Bronchial epithelial cell (primary cell): ENCODE results near the gene TMEM54. TPM values are rescaled to one million over a fixed set of nuclear protein-coding genes. Genes with fewer than 3 reads are reported as not detected.

Experiments
- DNase-seq: peaks from one replicate; pipeline ENCODE4 v3.0.0-alpha.2; 2010; ENCODE audit warnings: low read depth
- FAIRE-seq: peaks from 2 replicates; lab custom pipeline; 2011; peaks lifted over from hg19 to GRCh38; lab: Jason Lieb, UNC
- H3K27me3 ChIP-seq: 2 replicates; pipeline ENCODE4 v1.5.1; 2011; ENCODE audit warnings: low read length; ENCODE audit not compliant: control insufficient read depth, insufficient read depth
- H3K36me3 ChIP-seq: 2 replicates; pipeline ENCODE4 v1.5.1; 2011; ENCODE audit warnings: low read length; ENCODE audit not compliant: control insufficient read depth, insufficient read depth
- H3K4me3 ChIP-seq: 2 replicates; pipeline ENCODE4 v1.5.1; 2011; ENCODE audit warnings: mild to moderate bottlenecking, low read depth, low read length, control low read depth
- CTCF ChIP-seq: IDR thresholded peaks from 2 replicates; pipeline ENCODE4 v1.5.1; 2011; ENCODE audit warnings: mild to moderate bottlenecking, moderate library complexity, low read length, control low read depth, inconsistent platforms; ENCODE audit not compliant: insufficient read depth, severe bottlenecking
- total RNA-seq: library from RNA; depleted of rRNA; stranded (reverse); fragments of >200 nt; gene quantifications from 2 replicates; pipeline ENCODE4 v1.2.1, GENCODE V29; 2014

The TMEM54 gene
- total RNA-seq, 1 donor from 2014 or later: 112 TPM

DNA sequence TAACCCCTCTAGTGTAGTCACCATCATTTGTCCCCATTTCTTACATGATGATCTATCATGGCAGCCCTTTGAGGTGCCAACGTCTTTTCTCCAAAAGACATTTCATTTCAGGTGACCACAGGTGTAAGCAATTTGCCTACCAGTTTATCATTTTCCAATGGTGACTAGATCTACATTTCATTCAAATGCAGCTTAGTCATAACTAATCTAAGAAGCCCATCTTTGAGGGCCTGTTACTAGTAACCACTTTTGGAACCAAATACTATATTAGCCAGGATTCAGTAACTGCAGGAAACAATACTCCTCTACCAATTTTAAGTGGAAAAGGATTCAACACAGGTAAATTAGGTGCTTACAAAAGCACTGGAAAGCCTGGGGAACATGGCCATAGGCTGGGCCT is 30.6 kb upstream of the TMEM54 start:
- Histone ChIP-seq H3K27me3 (no peaks in the 10 kb centered on the region), H3K36me3 (peaks cover 2% of the 10 kb centered on the region), H3K4me3 (no peak overlapping the region)
- TF ChIP-seq CTCF: no peak
- no peak for DNase-seq
- no peak for FAIRE-seq

- FAIRE-seq: no peak
- Histone ChIP-seq H3K36me3 (no peaks in the 10 kb centered on the region), H3K27me3 (no peaks in the 10 kb centered on the region), H3K4me3 (no peak overlapping the region)
- DNase-seq: no peak
- no peak for TF ChIP-seq CTCF
Observed at GRCh38 chr1:32929366-32929765, 28.2 kb upstream of the TMEM54 start.

DNA sequence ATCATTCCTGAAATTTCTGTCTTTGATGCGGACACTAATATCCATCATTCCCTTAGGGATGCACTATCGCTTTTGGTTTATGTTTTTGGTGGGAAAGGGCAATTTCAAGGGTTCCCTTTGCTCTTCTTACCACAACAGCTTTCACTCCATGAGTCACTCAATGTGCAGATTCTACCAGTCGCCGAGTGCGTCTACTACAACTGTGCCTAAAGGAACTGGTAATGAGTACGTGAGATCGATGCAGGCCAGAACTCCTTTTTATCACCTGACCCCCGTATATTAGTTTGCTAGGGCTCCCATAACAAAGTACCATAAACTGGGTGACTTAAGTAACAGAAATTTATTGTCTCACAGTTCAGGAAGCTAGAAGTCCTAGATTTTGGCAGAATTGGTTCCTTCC is 27.5 kb upstream of the TMEM54 start:
- H3K27me3 ChIP-seq: no peaks in the 10 kb centered on the region
- H3K36me3 ChIP-seq: no peaks in the 10 kb centered on the region
- no peak overlapping the region for H3K4me3 ChIP-seq
- DNase-seq (no peak), FAIRE-seq (no peak)
- TF ChIP-seq CTCF: no peak

DNA sequence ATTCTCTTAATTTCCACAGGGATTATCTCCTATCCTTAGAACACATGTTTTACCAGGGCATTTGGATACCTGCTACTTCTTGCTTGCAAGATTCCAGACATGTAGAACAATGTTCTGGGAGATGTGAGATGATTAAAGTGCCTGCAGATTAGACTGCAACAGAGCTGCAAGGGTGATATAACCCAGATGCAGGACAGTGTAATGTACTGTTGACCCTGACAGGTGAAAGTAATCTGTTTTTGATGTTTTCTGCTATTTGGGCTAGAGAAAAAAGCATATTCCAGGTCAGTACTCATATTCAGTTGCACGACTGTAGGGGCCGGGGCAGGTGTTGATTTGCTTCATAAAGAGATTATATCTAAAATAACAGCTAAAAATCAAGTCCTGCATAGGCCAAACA is 27.1 kb upstream of the TMEM54 start:
- FAIRE-seq (no peak), DNase-seq (no peak)
- Histone ChIP-seq H3K4me3 (no peak overlapping the region), H3K27me3 (no peaks in the 10 kb centered on the region), H3K36me3 (no peaks in the 10 kb centered on the region)
- TF ChIP-seq CTCF: no peak

- no peak for FAIRE-seq
- H3K27me3 ChIP-seq: no peaks in the 10 kb centered on the region
Observed at GRCh38 chr1:32927441-32927840, 26.3 kb upstream of the TMEM54 start.

More at GRCh38 chr1:32927441-32927840, 26.3 kb upstream of the TMEM54 start:
- DNase-seq: no peak
- no peaks in the 10 kb centered on the region for H3K36me3 ChIP-seq
- H3K4me3 ChIP-seq: no peak overlapping the region
- TF ChIP-seq CTCF: no peak
